Right lobe of liver (tissue), 4 donors: ENCODE results near the gene SCYGR1.

Experiments
- CTCF ChIP-seq, 4 donors: fragments of 200-600 bp in 3 of 4; fragments of 450-650 bp in 1 of 4; IDR thresholded peaks; one replicate each; pipeline versions ENCODE4 v1.5.1 to v1.8.0; 2016 to 2022; ENCODE audit warnings: antibody characterized with exemption in 4 of 4, mild to moderate bottlenecking in 2 of 4
- POLR2A ChIP-seq: fragments of 450-650 bp; IDR thresholded peaks from one replicate; pipeline ENCODE4 v1.6.1; 2017; ENCODE audit warnings: antibody characterized with exemption, mild to moderate bottlenecking
- donor health status: DM: no; HTN: no; CAD: no.
- donor health status: DM: no; HTN: no; CAD: no.
- donor health status: DM: no; HTN: yes; CAD: no.

- no peak for TF ChIP-seq POLR2A
- TF ChIP-seq CTCF (IDR thresholded peaks at IDR 0.05) = no peak
These were observed 45.4 kb upstream of the SCYGR1 start for GRCh38 chr2:227433171-227433570.
